Kidney glomerular epithelial cell (primary cell): ENCODE data around the gene INTS6.
A peak's percentile ranks its signal among the peaks of the same experiment; 100 is the strongest.

Experiments used
- DNase-seq: peaks from one replicate; lab custom pipeline; 2025; lab: John Stamatoyannopoulos, UW

The INTS6 gene

GRCh38 chr13:51346397-51346796 is 106.4 kb downstream of the INTS6 start:
- no peak for DNase-seq

- no peak for DNase-seq
These were observed 109.4 kb downstream of the INTS6 start for GRCh38 chr13:51343475-51343874.

- no peak for DNase-seq
These were observed 110.1 kb downstream of the INTS6 start for GRCh38 chr13:51342706-51343105.

GRCh38 chr13:51341791-51342190 is 111.0 kb downstream of the INTS6 start:
- no peak for DNase-seq

GRCh38 chr13:51341232-51341631 is 111.6 kb downstream of the INTS6 start:
- DNase-seq: no peak

- no peak for DNase-seq
These were observed 112.7 kb downstream of the INTS6 start for GRCh38 chr13:51339952-51340732.

- no peak for DNase-seq
These were observed 113.5 kb downstream of the INTS6 start, which contains the start of gene SERPINE3 for GRCh38 chr13:51339354-51339753. Gene SERPINE3 (plus strand): TSS chr13:51339691. CDS start chr13:51341092, 1,401 bp downstream.

- no peak for DNase-seq
These were observed 116.1 kb downstream of the INTS6 start for GRCh38 chr13:51336746-51337145.

- DNase-seq: no peak
These were observed 119.0 kb downstream of the INTS6 start for GRCh38 chr13:51333826-51334225.

GRCh38 chr13:51333421-51333820 is 119.4 kb downstream of the INTS6 start:
- DNase-seq: no peak

- no peak for DNase-seq
These were observed 120.1 kb downstream of the INTS6 start for GRCh38 chr13:51332566-51333361.

- DNase-seq: no peak
These were observed 121.4 kb downstream of the INTS6 start for GRCh38 chr13:51331354-51331861.

GRCh38 chr13:51330791-51331190 is 122.0 kb downstream of the INTS6 start:
- peak; percentile 82 for DNase-seq

- no peak for DNase-seq
These were observed 123.2 kb downstream of the INTS6 start for GRCh38 chr13:51329606-51330005.

- DNase-seq: no peak
These were observed 124.3 kb downstream of the INTS6 start for GRCh38 chr13:51328488-51328887.

GRCh38 chr13:51327961-51328360 is 124.9 kb downstream of the INTS6 start:
- no peak for DNase-seq

- no peak for DNase-seq
These were observed 126.1 kb downstream of the INTS6 start for GRCh38 chr13:51326777-51327176.

GRCh38 chr13:51325837-51326236 is 127.0 kb downstream of the INTS6 start:
- DNase-seq: no peak

- DNase-seq: no peak
These were observed 128.0 kb downstream of the INTS6 start for GRCh38 chr13:51324714-51325420.

GRCh38 chr13:51323824-51324511 is 128.9 kb downstream of the INTS6 start:
- DNase-seq: no peak

GRCh38 chr13:51322826-51323225 is 130.0 kb downstream of the INTS6 start:
- DNase-seq: no peak

GRCh38 chr13:51321836-51322235 is 131.0 kb downstream of the INTS6 start:
- DNase-seq: no peak
